NCI-H460 (cell line): ENCODE results near the gene UHMK1. TPM values are rescaled to one million over a fixed set of nuclear protein-coding genes. Genes with fewer than 3 reads are reported as not detected.
"Not testable (repeated sequence)": the region's sequence is repeated elsewhere in the genome, so short reads cannot be mapped to it uniquely, and the experiment has no call there.

Source experiments
- DNase-seq: peaks from one replicate; pipeline ENCODE4 v3.0.0-alpha.2; 2016; ENCODE audit warnings: low read depth; ENCODE audit errors: extremely low read depth
- small RNA-seq, 2 experiments: library from RNA; depleted of rRNA; stranded (forward); fragments of <200 nt; gene quantifications; one replicate each; pipeline ENCODE3, GENCODE V24; 2014
- total RNA-seq: library from RNA; depleted of rRNA; stranded (reverse); fragments of >200 nt; shearing (Covaris generic); gene quantifications from 2 replicates; pipeline ENCODE4 v1.2.3, GENCODE V29; 2014; rRNA removed

The UHMK1 gene
- total RNA-seq, 1 experiment from 2014 or later, result 110 TPM

DNA sequence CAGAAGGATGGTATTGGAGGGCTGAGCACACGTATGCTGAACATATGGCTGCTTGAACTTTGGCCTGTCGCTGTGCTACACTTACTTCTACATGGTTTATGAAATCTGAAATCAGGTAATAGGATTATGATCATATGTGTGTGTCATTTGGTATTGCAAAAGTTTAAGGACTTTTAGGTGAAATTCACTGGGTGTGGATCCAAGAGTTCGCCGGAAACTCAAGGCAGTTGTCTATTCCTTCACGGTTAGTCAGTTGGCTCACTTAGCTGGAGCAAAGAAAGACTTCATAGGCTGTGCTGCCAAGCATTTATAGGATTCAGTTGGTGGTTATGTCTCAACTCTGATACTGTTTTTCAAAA, 64.8 kb downstream of the UHMK1 start:
- no peak for DNase-seq

GRCh38 chr1:162564762-162565218, 67.2 kb downstream of the UHMK1 start:
- no peak for DNase-seq

- no peak for DNase-seq
Measured at GRCh38 chr1:162565460-162565859, 67.8 kb downstream of the UHMK1 start.

GRCh38 chr1:162566870-162567269, 69.3 kb downstream of the UHMK1 start:
- no peak for DNase-seq

- DNase-seq, result no peak
Measured at GRCh38 chr1:162568802-162569201, 71.2 kb downstream of the UHMK1 start.

- no peak for DNase-seq
Measured at GRCh38 chr1:162570718-162571117, 73.1 kb downstream of the UHMK1 start.

- DNase-seq, result not testable (repeated sequence)
Measured at GRCh38 chr1:162571121-162571520, 73.5 kb downstream of the UHMK1 start.

- no peak for DNase-seq
Measured at GRCh38 chr1:162571696-162572095, 74.1 kb downstream of the UHMK1 start.

- no peak for DNase-seq
Measured at GRCh38 chr1:162573136-162573535, 75.5 kb downstream of the UHMK1 start.

- DNase-seq, result no peak
Measured at GRCh38 chr1:162578071-162578700, 80.6 kb downstream of the UHMK1 start.

GRCh38 chr1:162578936-162579335, 81.3 kb downstream of the UHMK1 start:
- DNase-seq, result no peak

Small RNAs within 50 kb of the gene (small RNA-seq; reads per million reads assigned to genes)
- gene UQCRBP2, result 0 reads per million in 2 experiments

Other genes starting within 250 kb of the UHMK1 start
- not detected in 2 replicates for gene SPATA46, start 121.0 kb upstream of the UHMK1 start, total RNA-seq
- 0.07 and 0.12 TPM in 2 replicates for gene C1orf226, start 116.1 kb upstream of the UHMK1 start, total RNA-seq
- gene SH2D1B, start 85.7 kb upstream of the UHMK1 start, total RNA-seq, result not detected in 2 replicates
- gene UAP1, start 63.9 kb downstream of the UHMK1 start, total RNA-seq, result 53.8 and 57.1 TPM in 2 replicates
- gene DDR2, start 134.6 kb downstream of the UHMK1 start, total RNA-seq, result 0.61 and 0.77 TPM in 2 replicates